Vagina (tissue), 2 donors: ENCODE results near the gene RET. TPM values are rescaled to one million over a fixed set of nuclear protein-coding genes. Genes with fewer than 3 reads are reported as not detected.

Experiments used
- DNase-seq, 2 donors: peaks; one replicate each; pipeline ENCODE4 v3.0.0-alpha.2; 2017; ENCODE audit errors: extremely low spot score in 2 of 2
- H3K27ac ChIP-seq: fragments of 200-600 bp; sonication (generic); one replicate; pipeline ENCODE4 v1.5.1; 2019
- H3K27me3 ChIP-seq: fragments of 200-600 bp; sonication (generic); one replicate; pipeline ENCODE4 v1.5.1; 2019
- H3K36me3 ChIP-seq, 2 donors: fragments of 200-600 bp; sonication (generic); one replicate each; pipeline ENCODE4 v1.5.1; 2017 to 2019
- H3K4me1 ChIP-seq: fragments of 200-600 bp; sonication (generic); one replicate; pipeline ENCODE4 v1.5.1; 2019
- H3K4me3 ChIP-seq, 2 donors: fragments of 200-600 bp; sonication (generic); 1 replicate in 1 of 2; 2 replicates in 1 of 2; pipeline ENCODE4 v1.5.1; 2016 to 2019
- H3K9me3 ChIP-seq: fragments of 200-600 bp; sonication (generic); one replicate; pipeline ENCODE4 v1.5.1; 2019
- POLR2A ChIP-seq, 2 donors: fragments of 450-650 bp; IDR thresholded peaks; one replicate each; pipeline ENCODE4 v1.6.1; 2017; ENCODE audit warnings: antibody characterized with exemption in 2 of 2, mild to moderate bottlenecking in 2 of 2, moderate library complexity in 2 of 2
- POLR2AphosphoS5 ChIP-seq, 2 donors: sonication (generic); formaldehyde crosslinking; IDR thresholded peaks; one replicate each; pipeline ENCODE4 v1.9.0; 2017; ENCODE audit warnings: antibody characterized with exemption in 2 of 2, mild to moderate bottlenecking in 2 of 2, low read depth in 1 of 2; ENCODE audit not compliant: insufficient read depth in 1 of 2
- intact Hi-C: fragments of 100-400 bp; cut with DNase I; formaldehyde crosslinking; loops from one replicate; pipeline ENCODE4 v1.15.1; 2023
- total RNA-seq: library from RNA; depleted of rRNA; stranded (reverse); fragments of >200 nt; gene quantifications from one replicate; pipeline ENCODE4 v1.2.3, GENCODE V29; 2016
- TF ChIP-seq, protein P1 (sequence below), 3 experiments: fragments of 450-650 bp in 2 of 3; fragments of 200-600 bp in 1 of 3; sonication (generic) in 1 of 3; IDR thresholded peaks; one replicate each; pipeline ENCODE4 v1.5.1; 2017 to 2019; ENCODE audit warnings: antibody characterized with exemption in 3 of 3, mild to moderate bottlenecking in 2 of 3, moderate library complexity in 2 of 3

The RET gene
- total RNA-seq, 1 donor from 2014 or later, result 7.9 TPM

DNA sequence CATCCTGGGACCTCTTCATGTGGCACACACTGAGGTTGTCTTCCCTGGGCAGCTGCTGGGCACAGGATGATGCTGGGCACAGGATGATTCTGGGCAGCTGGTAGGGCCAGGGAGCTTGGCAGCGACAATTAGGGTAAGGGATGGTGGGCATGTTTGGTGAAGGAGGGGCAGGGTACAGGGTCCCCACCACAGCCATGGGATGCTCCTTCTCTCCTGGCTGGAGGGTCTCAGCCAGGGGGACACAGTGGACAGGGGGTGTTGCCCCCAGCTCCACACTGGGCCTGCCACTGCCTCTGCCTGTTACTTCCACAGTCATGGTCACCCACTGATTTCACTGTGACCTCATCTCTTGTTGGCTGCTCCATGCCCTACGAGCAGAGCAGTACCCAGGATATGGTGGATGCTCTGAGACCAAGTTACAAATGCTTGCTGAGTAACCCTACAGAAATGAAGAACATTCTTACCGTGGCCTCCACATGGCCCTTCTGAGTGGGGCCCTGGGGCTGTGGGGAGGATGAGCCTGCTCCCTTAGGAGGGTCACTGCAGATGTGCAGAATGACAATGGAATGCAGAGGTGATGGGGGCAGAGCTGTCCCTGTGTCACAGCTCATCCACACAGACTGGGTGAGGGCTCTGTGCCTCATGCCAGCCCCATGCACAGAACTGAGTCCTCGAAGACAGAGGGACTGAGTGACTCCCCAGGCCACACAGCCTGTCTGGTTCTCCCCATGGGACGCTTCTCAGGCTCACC is 28.4 kb upstream of the RET start:
- no peak overlapping the region for H3K27ac ChIP-seq
- TF ChIP-seq POLR2AphosphoS5 (IDR thresholded peaks at IDR 0.05; ENCODE audit: insufficient read depth in 1 of 2, low read depth in 1 of 2) (no peak), POLR2A (IDR thresholded peaks at IDR 0.05) (no peak)
- TF ChIP-seq, protein P1, sequence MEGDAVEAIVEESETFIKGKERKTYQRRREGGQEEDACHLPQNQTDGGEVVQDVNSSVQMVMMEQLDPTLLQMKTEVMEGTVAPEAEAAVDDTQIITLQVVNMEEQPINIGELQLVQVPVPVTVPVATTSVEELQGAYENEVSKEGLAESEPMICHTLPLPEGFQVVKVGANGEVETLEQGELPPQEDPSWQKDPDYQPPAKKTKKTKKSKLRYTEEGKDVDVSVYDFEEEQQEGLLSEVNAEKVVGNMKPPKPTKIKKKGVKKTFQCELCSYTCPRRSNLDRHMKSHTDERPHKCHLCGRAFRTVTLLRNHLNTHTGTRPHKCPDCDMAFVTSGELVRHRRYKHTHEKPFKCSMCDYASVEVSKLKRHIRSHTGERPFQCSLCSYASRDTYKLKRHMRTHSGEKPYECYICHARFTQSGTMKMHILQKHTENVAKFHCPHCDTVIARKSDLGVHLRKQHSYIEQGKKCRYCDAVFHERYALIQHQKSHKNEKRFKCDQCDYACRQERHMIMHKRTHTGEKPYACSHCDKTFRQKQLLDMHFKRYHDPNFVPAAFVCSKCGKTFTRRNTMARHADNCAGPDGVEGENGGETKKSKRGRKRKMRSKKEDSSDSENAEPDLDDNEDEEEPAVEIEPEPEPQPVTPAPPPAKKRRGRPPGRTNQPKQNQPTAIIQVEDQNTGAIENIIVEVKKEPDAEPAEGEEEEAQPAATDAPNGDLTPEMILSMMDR (IDR thresholded peaks at IDR 0.05), result no peak
- H3K4me1 ChIP-seq, result no peaks in the 10 kb centered on the region
- intact Hi-C loops, result no loop called here
- H3K27me3 ChIP-seq, result no peaks in the 10 kb centered on the region
- no peaks in the 10 kb centered on the region for H3K36me3 ChIP-seq
- H3K9me3 ChIP-seq, result no peaks in the 10 kb centered on the region
- H3K4me3 ChIP-seq, result no peak overlapping the region
- DNase-seq, result no peak

DNA sequence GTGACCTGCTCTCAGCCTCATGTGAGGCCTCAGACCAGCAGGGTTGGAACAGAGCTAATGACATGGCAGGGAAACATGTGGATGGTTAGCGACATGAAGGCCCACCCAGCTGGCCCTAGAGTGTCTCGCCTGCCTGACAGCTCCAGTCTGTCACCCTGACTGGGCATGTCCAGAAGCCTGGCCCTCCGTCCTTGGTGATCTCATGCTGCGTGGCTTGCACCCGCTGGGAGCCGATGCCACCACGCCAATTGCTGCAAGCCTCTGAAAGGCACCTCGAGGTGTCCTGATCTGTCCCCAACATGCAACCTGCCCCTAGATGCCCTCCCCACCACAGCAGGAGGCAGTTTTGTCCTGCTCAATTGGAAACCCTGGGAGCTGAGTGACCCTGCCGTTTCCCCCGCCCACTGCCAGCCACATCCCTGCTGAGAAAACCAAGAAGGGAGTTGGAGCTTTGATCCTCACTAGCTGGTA is 27.8 kb upstream of the RET start:
- H3K27ac ChIP-seq, result no peak overlapping the region
- no peaks in the 10 kb centered on the region for H3K36me3 ChIP-seq
- no peaks in the 10 kb centered on the region for H3K27me3 ChIP-seq
- no peaks in the 10 kb centered on the region for H3K9me3 ChIP-seq
- intact Hi-C loops, result no loop called here
- H3K4me3 ChIP-seq, result no peak overlapping the region
- TF ChIP-seq, protein P1 (IDR thresholded peaks at IDR 0.05), result no peak
- TF ChIP-seq POLR2A (IDR thresholded peaks at IDR 0.05) (no peak), POLR2AphosphoS5 (IDR thresholded peaks at IDR 0.05; ENCODE audit: insufficient read depth in 1 of 2, low read depth in 1 of 2) (no peak)
- DNase-seq, result no peak
- no peaks in the 10 kb centered on the region for H3K4me1 ChIP-seq

DNA sequence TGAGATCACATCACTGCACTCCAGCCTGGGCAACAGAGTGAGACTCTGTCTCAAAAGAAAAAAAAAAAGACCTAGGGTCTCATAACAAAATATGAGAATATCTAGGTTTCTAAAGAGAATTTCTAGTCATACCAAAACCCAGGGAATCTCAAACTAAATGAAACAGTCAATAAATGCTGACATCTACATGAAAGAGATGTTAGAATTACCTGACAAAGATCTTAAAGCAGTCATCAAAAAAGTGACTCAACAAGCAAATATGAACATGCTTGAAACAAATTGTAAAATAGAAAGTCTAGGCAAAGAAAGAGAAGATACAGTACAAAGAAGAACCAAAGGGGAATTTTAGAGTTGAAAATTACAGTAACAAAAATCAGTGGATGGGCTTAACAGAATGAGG is 26.9 kb upstream of the RET start:
- intact Hi-C loops, result no loop called here
- no peak for DNase-seq
- Histone ChIP-seq H3K36me3 (no peaks in the 10 kb centered on the region), H3K4me3 (no peak overlapping the region), H3K27ac (no peak overlapping the region), H3K4me1 (no peaks in the 10 kb centered on the region), H3K27me3 (no peaks in the 10 kb centered on the region), H3K9me3 (no peaks in the 10 kb centered on the region)
- no peak for TF ChIP-seq POLR2AphosphoS5 (IDR thresholded peaks at IDR 0.05; ENCODE audit: insufficient read depth in 1 of 2, low read depth in 1 of 2)
- TF ChIP-seq POLR2A (IDR thresholded peaks at IDR 0.05), result no peak
- TF ChIP-seq, protein P1 (IDR thresholded peaks at IDR 0.05), result no peak

DNA sequence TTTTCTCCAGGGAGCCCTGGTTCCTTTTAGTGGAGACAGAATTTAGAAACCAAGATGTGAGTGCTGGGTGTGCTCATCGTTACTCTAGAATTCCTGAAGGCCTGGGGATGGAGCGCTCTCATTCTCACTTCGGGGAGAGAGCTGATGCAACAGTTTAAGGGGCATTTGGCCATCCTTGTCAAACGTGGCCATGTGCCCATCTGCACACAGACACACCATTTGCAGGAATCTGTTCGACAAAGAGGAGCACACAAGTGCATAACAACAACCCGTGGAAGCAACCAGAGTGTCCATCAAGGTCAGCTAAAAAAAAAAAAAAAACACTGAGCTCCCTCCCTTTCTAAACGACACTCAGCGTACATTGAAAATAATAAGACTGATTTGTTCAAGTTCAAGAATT is 23.0 kb upstream of the RET start:
- intact Hi-C loops, result no loop called here
- TF ChIP-seq, protein P1 (IDR thresholded peaks at IDR 0.05), result no peak
- no peak for TF ChIP-seq POLR2A (IDR thresholded peaks at IDR 0.05)
- no peak for TF ChIP-seq POLR2AphosphoS5 (IDR thresholded peaks at IDR 0.05; ENCODE audit: insufficient read depth in 1 of 2, low read depth in 1 of 2)
- no peak overlapping the region for H3K27ac ChIP-seq
- H3K9me3 ChIP-seq, result no peaks in the 10 kb centered on the region
- no peaks in the 10 kb centered on the region for H3K36me3 ChIP-seq
- no peak overlapping the region for H3K4me3 ChIP-seq
- no peak for DNase-seq
- no peaks in the 10 kb centered on the region for H3K27me3 ChIP-seq
- no peaks in the 10 kb centered on the region for H3K4me1 ChIP-seq

DNA sequence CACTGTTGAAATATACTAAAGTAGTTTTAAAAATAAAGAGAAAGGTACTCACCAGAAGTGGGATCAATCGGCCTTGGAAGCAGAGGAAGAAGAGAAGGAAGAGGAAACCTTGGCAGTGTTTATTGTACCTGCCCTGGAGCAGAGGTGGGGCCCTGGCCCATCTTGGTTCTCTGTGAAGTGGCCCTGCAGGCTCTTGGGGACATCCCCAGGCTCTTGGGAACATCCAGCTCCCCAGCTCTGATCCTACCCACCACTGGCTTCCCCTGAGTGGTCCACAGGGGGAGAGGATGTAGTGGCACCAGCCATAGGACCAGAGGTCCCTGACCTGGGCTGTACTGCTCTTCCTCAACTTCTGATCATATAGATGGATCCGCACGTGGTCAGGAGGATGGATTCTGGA is 22.3 kb upstream of the RET start:
- TF ChIP-seq POLR2AphosphoS5 (IDR thresholded peaks at IDR 0.05; ENCODE audit: insufficient read depth in 1 of 2, low read depth in 1 of 2), result no peak
- TF ChIP-seq, protein P1 (IDR thresholded peaks at IDR 0.05), result no peak
- Histone ChIP-seq H3K4me1 (no peaks in the 10 kb centered on the region), H3K4me3 (no peak overlapping the region), H3K36me3 (no peaks in the 10 kb centered on the region), H3K27ac (no peak overlapping the region), H3K9me3 (no peaks in the 10 kb centered on the region), H3K27me3 (no peaks in the 10 kb centered on the region)
- intact Hi-C loops, result no loop called here
- DNase-seq, result no peak
